ENCODE data around the gene WDHD1. TPM values are rescaled to one million over a fixed set of nuclear protein-coding genes. Genes with fewer than 3 reads are reported as not detected.
A peak's percentile ranks its signal among the peaks of the same experiment; 100 is the strongest.
"Not testable (repeated sequence)": the region's sequence is repeated elsewhere in the genome, so short reads cannot be mapped to it uniquely, and the experiment has no call there.

WDHD1 gene
- total RNA-seq (2012; rRNA removed) = 12.4 and 14.9 TPM in 2 replicates

- Histone ChIP-seq H3K4me3 (ENCODE audit: low read length) (peak within 1 kb of the TSS; percentile 96), H3K9me3 (replicated peaks; ENCODE audit: low read length) (no peaks in the 10 kb centered on the region), H3K9ac (ENCODE audit: low read depth, low read length) (peak within 1 kb of the TSS; percentile 92)
These were observed at the start of gene WDHD1, which contains the start of gene SOCS4 for GRCh38 chr14:55026793-55027561. Gene WDHD1, minus strand, starts transcription at chr14:55027099. Its CDS starts 312 bp downstream, at chr14:55026787. Gene SOCS4, plus strand, starts transcription at chr14:55027236. Its CDS starts 15,806 bp downstream, at chr14:55043042.

GRCh38 chr14:55075628-55076175 lies 48.8 kb upstream of the WDHD1 start:
- Histone ChIP-seq H3K4me1 (ENCODE audit: control insufficient read depth, insufficient read depth, low read length) (peaks cover 24% of the 10 kb centered on the region), H3K9me3 (replicated peaks; ENCODE audit: low read length) (no peaks in the 10 kb centered on the region), H3K4me3 (ENCODE audit: low read length) (no peak overlapping the region), H3K36me3 (ENCODE audit: insufficient read depth, low read length) (no peaks in the 10 kb centered on the region), H3K9ac (ENCODE audit: low read depth, low read length) (no peak overlapping the region), H3K4me2 (ENCODE audit: low read length) (no peak overlapping the region), H3K27me3 (ENCODE audit: control insufficient read depth, insufficient read depth, low read length) (no peaks in the 10 kb centered on the region)

More at GRCh38 chr14:55026793-55027561, at the start of gene WDHD1, which contains the start of gene SOCS4:
- H3K27me3 ChIP-seq (ENCODE audit: control insufficient read depth, insufficient read depth, low read length) = no peaks in the 10 kb centered on the region
- peak within 1 kb of the TSS; percentile 95 for H3K4me2 ChIP-seq (ENCODE audit: low read length)
- H3K4me1 ChIP-seq (ENCODE audit: control insufficient read depth, insufficient read depth, low read length) = peaks cover 23% of the 10 kb centered on the region
- no peaks in the 10 kb centered on the region for H3K36me3 ChIP-seq (ENCODE audit: insufficient read depth, low read length)

- Histone ChIP-seq H3K9ac (ENCODE audit: low read depth, low read length) (no peak overlapping the region), H3K4me1 (ENCODE audit: control insufficient read depth, insufficient read depth, low read length) (peaks cover 24% of the 10 kb centered on the region), H3K27me3 (ENCODE audit: control insufficient read depth, insufficient read depth, low read length) (no peaks in the 10 kb centered on the region), H3K9me3 (replicated peaks; ENCODE audit: low read length) (no peaks in the 10 kb centered on the region), H3K4me2 (ENCODE audit: low read length) (peak overlapping the region; percentile 28), H3K36me3 (ENCODE audit: insufficient read depth, low read length) (peaks cover 3% of the 10 kb centered on the region), H3K4me3 (ENCODE audit: low read length) (no peak overlapping the region)
These were observed 47.8 kb upstream of the WDHD1 start for GRCh38 chr14:55074662-55075061.

- Histone ChIP-seq H3K27me3 (ENCODE audit: control insufficient read depth, insufficient read depth, low read length) (no peaks in the 10 kb centered on the region), H3K36me3 (ENCODE audit: insufficient read depth, low read length) (peaks cover 5% of the 10 kb centered on the region), H3K4me2 (ENCODE audit: low read length) (no peak overlapping the region), H3K4me3 (ENCODE audit: low read length) (no peak overlapping the region), H3K9ac (ENCODE audit: low read depth, low read length) (no peak overlapping the region), H3K4me1 (ENCODE audit: control insufficient read depth, insufficient read depth, low read length) (peaks cover 24% of the 10 kb centered on the region), H3K9me3 (replicated peaks; ENCODE audit: low read length) (no peaks in the 10 kb centered on the region)
These were observed 47.0 kb upstream of the WDHD1 start for GRCh38 chr14:55073856-55074255.

GRCh38 chr14:55071870-55072640 lies 45.2 kb upstream of the WDHD1 start:
- Histone ChIP-seq H3K9me3 (replicated peaks; ENCODE audit: low read length) (no peaks in the 10 kb centered on the region), H3K4me2 (ENCODE audit: low read length) (peak overlapping the region; percentile 73), H3K4me3 (ENCODE audit: low read length) (peak overlapping the region; percentile 35), H3K4me1 (ENCODE audit: control insufficient read depth, insufficient read depth, low read length) (peaks cover 24% of the 10 kb centered on the region), H3K9ac (ENCODE audit: low read depth, low read length) (peak overlapping the region; percentile 79), H3K27me3 (ENCODE audit: control insufficient read depth, insufficient read depth, low read length) (no peaks in the 10 kb centered on the region), H3K36me3 (ENCODE audit: insufficient read depth, low read length) (peaks cover 13% of the 10 kb centered on the region)

GRCh38 chr14:55070981-55071411 lies 44.1 kb upstream of the WDHD1 start:
- Histone ChIP-seq H3K9me3 (replicated peaks; ENCODE audit: low read length) (no peaks in the 10 kb centered on the region), H3K4me1 (ENCODE audit: control insufficient read depth, insufficient read depth, low read length) (peaks cover 24% of the 10 kb centered on the region), H3K36me3 (ENCODE audit: insufficient read depth, low read length) (peaks cover 14% of the 10 kb centered on the region), H3K4me3 (ENCODE audit: low read length) (no peak overlapping the region), H3K9ac (ENCODE audit: low read depth, low read length) (peak overlapping the region; percentile 43), H3K4me2 (ENCODE audit: low read length) (no peak overlapping the region), H3K27me3 (ENCODE audit: control insufficient read depth, insufficient read depth, low read length) (no peaks in the 10 kb centered on the region)

- H3K36me3 ChIP-seq (ENCODE audit: insufficient read depth, low read length) = peaks cover 58% of the 10 kb centered on the region
- no peak overlapping the region for H3K9ac ChIP-seq (ENCODE audit: low read depth, low read length)
- no peaks in the 10 kb centered on the region for H3K9me3 ChIP-seq (replicated peaks; ENCODE audit: low read length)
- no peak overlapping the region for H3K4me2 ChIP-seq (ENCODE audit: low read length)
- peaks cover 3% of the 10 kb centered on the region for H3K4me1 ChIP-seq (ENCODE audit: control insufficient read depth, insufficient read depth, low read length)
- H3K4me3 ChIP-seq (ENCODE audit: low read length) = no peak overlapping the region
- H3K27me3 ChIP-seq (ENCODE audit: control insufficient read depth, insufficient read depth, low read length) = no peaks in the 10 kb centered on the region
These were observed 39.3 kb upstream of the WDHD1 start for GRCh38 chr14:55066223-55066622.

- no peak overlapping the region for H3K4me3 ChIP-seq (ENCODE audit: low read length)
- H3K4me1 ChIP-seq (ENCODE audit: control insufficient read depth, insufficient read depth, low read length) = no peaks in the 10 kb centered on the region
- H3K36me3 ChIP-seq (ENCODE audit: insufficient read depth, low read length) = peaks cover 65% of the 10 kb centered on the region
- no peak overlapping the region for H3K9ac ChIP-seq (ENCODE audit: low read depth, low read length)
- H3K4me2 ChIP-seq (ENCODE audit: low read length) = no peak overlapping the region
- H3K27me3 ChIP-seq (ENCODE audit: control insufficient read depth, insufficient read depth, low read length) = no peaks in the 10 kb centered on the region
- H3K9me3 ChIP-seq (replicated peaks; ENCODE audit: low read length) = no peaks in the 10 kb centered on the region
These were observed 38.5 kb upstream of the WDHD1 start for GRCh38 chr14:55065411-55065810.

- peaks cover 66% of the 10 kb centered on the region for H3K36me3 ChIP-seq (ENCODE audit: insufficient read depth, low read length)
- not testable (repeated sequence) for H3K4me1 ChIP-seq (ENCODE audit: control insufficient read depth, insufficient read depth, low read length)
These were observed 38.0 kb upstream of the WDHD1 start for GRCh38 chr14:55064896-55065295.

GRCh38 chr14:55062517-55063351 lies 35.8 kb upstream of the WDHD1 start:
- no peak overlapping the region for H3K4me3 ChIP-seq (ENCODE audit: low read length)
- no peak overlapping the region for H3K4me2 ChIP-seq (ENCODE audit: low read length)
- H3K9ac ChIP-seq (ENCODE audit: low read depth, low read length) = no peak overlapping the region
- no peaks in the 10 kb centered on the region for H3K9me3 ChIP-seq (replicated peaks; ENCODE audit: low read length)
- H3K36me3 ChIP-seq (ENCODE audit: insufficient read depth, low read length) = peaks cover 72% of the 10 kb centered on the region
- H3K4me1 ChIP-seq (ENCODE audit: control insufficient read depth, insufficient read depth, low read length) = no peaks in the 10 kb centered on the region
- H3K27me3 ChIP-seq (ENCODE audit: control insufficient read depth, insufficient read depth, low read length) = no peaks in the 10 kb centered on the region

More at GRCh38 chr14:55064896-55065295, 38.0 kb upstream of the WDHD1 start:
- not testable (repeated sequence) for H3K4me2 ChIP-seq (ENCODE audit: low read length); H3K9me3 ChIP-seq (replicated peaks; ENCODE audit: low read length); H3K27me3 ChIP-seq (ENCODE audit: control insufficient read depth, insufficient read depth, low read length); H3K4me3 ChIP-seq (ENCODE audit: low read length); H3K9ac ChIP-seq (ENCODE audit: low read depth, low read length)

Measured in skeletal muscle satellite cell (primary cell).